Mucosa of descending colon (tissue), 3 donors: ENCODE measurements around the gene GNL3. TPM values are rescaled to one million over a fixed set of nuclear protein-coding genes. Genes with fewer than 3 reads are reported as not detected.
A peak's percentile ranks its signal among the peaks of the same experiment; 100 is the strongest.

Experiments
- ATAC-seq: fragments of 200-7000 bp; cut with Tn5 transposase; one replicate; pipeline ENCODE4 v1.9.1; 2020; ENCODE audit warnings: mild to moderate bottlenecking, moderate library complexity
- DNase-seq, 3 donors: peaks; one replicate each; pipeline ENCODE4 v3.0.0-alpha.2; 2020
- H3K36me3 ChIP-seq: fragments of 200-600 bp; one replicate; pipeline ENCODE4 v1.8.0; 2021; ENCODE audit warnings: low read depth, mild to moderate bottlenecking
- H3K4me1 ChIP-seq: fragments of 200-600 bp; one replicate; pipeline ENCODE4 v1.8.0; 2021; ENCODE audit warnings: low read depth, mild to moderate bottlenecking
- H3K4me3 ChIP-seq: fragments of 200-600 bp; one replicate; pipeline ENCODE4 v1.8.0; 2021; ENCODE audit warnings: mild to moderate bottlenecking
- H3K9me3 ChIP-seq: fragments of 200-600 bp; one replicate; pipeline ENCODE4 v1.8.0; 2021; ENCODE audit warnings: mild to moderate bottlenecking
- CTCF ChIP-seq: fragments of 200-600 bp; IDR thresholded peaks from one replicate; pipeline ENCODE4 v1.8.0; 2022; ENCODE audit warnings: antibody characterized with exemption, mild to moderate bottlenecking
- intact Hi-C, 2 donors: fragments of 100-400 bp; cut with DNase I in 1 of 2; cut with micrococcal nuclease in 1 of 2; formaldehyde crosslinking; loops; one replicate each; pipeline versions ENCODE4 v1.11.0 to v1.11.1; 2022; cut with DNase I, micrococcal nuclease
- total RNA-seq, 3 donors: library from RNA; stranded (reverse); fragmentation: NEBNext Ultra II Directional in 2 of 3; extraction: Animal tissue kit (Norgen Biotek cat#: 25700) in 2 of 3; gene quantifications; one replicate each; pipeline versions ENCODE4 v1.2.1 to v1.2.4, GENCODE V29; 2021 to 2023
- donor health status: DM: no; HTN: no; CAD: no; lungs with moderate emphysema.
- donor health status: DM: no; HTN: no; CAD: no.
- donor health status: DM: no; HTN: yes; CAD: no.

Gene GNL3
- total RNA-seq, 3 donors from 2014 or later, result 39.2 to 54.4 (median 47.7) TPM

GRCh38 chr3:52733256-52733891 is 47.5 kb downstream of the GNL3 start:
- Histone ChIP-seq H3K4me3 (no peak overlapping the region), H3K9me3 (peaks cover 12% of the 10 kb centered on the region), H3K4me1 (no peaks in the 10 kb centered on the region), H3K36me3 (no peaks in the 10 kb centered on the region)
- intact Hi-C loops, result no loop called here
- no peak for ATAC-seq
- no peak for DNase-seq
- TF ChIP-seq CTCF, result no peak

- no peak for TF ChIP-seq CTCF
- H3K36me3 ChIP-seq, result peaks cover 4% of the 10 kb centered on the region
- DNase-seq (no peak), ATAC-seq (no peak)
- intact Hi-C loops, result loop anchor here in 1 of 2 donors (10.0 kb wide), 1 partner anchor 195 kb away; no protein-coding TSS in a partner anchor
- H3K9me3 ChIP-seq, result no peaks in the 10 kb centered on the region
- no peaks in the 10 kb centered on the region for H3K4me1 ChIP-seq
- no peak overlapping the region for H3K4me3 ChIP-seq
These were observed 53.9 kb downstream of the GNL3 start for GRCh38 chr3:52739730-52740129.

GRCh38 chr3:52742418-52743041 is 56.7 kb downstream of the GNL3 start:
- Histone ChIP-seq H3K36me3 (peaks cover 4% of the 10 kb centered on the region), H3K4me1 (no peaks in the 10 kb centered on the region), H3K4me3 (no peak overlapping the region), H3K9me3 (no peaks in the 10 kb centered on the region)
- ATAC-seq (peak; percentile 36), DNase-seq (peak in 1 of 3 donors; percentile 27)
- no peak for TF ChIP-seq CTCF
- intact Hi-C loops, result loop anchor here in 1 of 2 donors (10.0 kb wide), 1 partner anchor 192 kb away; no protein-coding TSS in a partner anchor

- Histone ChIP-seq H3K9me3 (no peaks in the 10 kb centered on the region), H3K36me3 (peaks cover 4% of the 10 kb centered on the region), H3K4me1 (no peaks in the 10 kb centered on the region), H3K4me3 (no peak overlapping the region)
- no peak for DNase-seq
- ATAC-seq, result no peak
- intact Hi-C loops, result loop anchor here in 1 of 2 donors (10.0 kb wide), 1 partner anchor 192 kb away; no protein-coding TSS in a partner anchor
- TF ChIP-seq CTCF, result no peak
These were observed 57.3 kb downstream of the GNL3 start for GRCh38 chr3:52743152-52743551.

GRCh38 chr3:52743721-52744120 is 57.9 kb downstream of the GNL3 start:
- intact Hi-C loops, result loop anchor here in 1 of 2 donors (10.0 kb wide), 1 partner anchor 191 kb away; no protein-coding TSS in a partner anchor
- no peak for ATAC-seq
- H3K4me1 ChIP-seq, result no peaks in the 10 kb centered on the region
- H3K9me3 ChIP-seq, result no peaks in the 10 kb centered on the region
- TF ChIP-seq CTCF, result no peak
- DNase-seq, result no peak
- peaks cover 4% of the 10 kb centered on the region for H3K36me3 ChIP-seq
- H3K4me3 ChIP-seq, result no peak overlapping the region

Other genes with a start within 250 kb of the GNL3 start
- 10 to 100 TPM in 1 of 3 donors, 1 to 10 TPM in 2; 2.7 to 10.2 (median 3.1) TPM for gene SEMA3G, start 240.9 kb upstream of the GNL3 start, total RNA-seq
- 1 to 10 TPM in 2 of 3 donors, under 1 TPM in 1; 0.60 to 6.3 (median 2.5) TPM for gene TNNC1, start 232.0 kb upstream of the GNL3 start, total RNA-seq
- 10 to 100 TPM; 57.6 to 91.0 (median 72.1) TPM for gene NISCH, start 230.4 kb upstream of the GNL3 start, total RNA-seq
- gene STAB1, start 190.7 kb upstream of the GNL3 start, total RNA-seq, result 100 to 1,000 TPM in 2 of 3 donors, 10 to 100 TPM in 1; 51.7 to 187 (median 145) TPM
- gene NT5DC2, start 152.2 kb upstream of the GNL3 start, total RNA-seq, result 10 to 100 TPM in 2 of 3 donors, 1 to 10 TPM in 1; 5.7 to 20.2 (median 17.2) TPM
- gene UQCC5, start 149.4 kb upstream of the GNL3 start, total RNA-seq, result 10 to 100 TPM; 16.1 to 18.1 (median 17.1) TPM
- 10 to 100 TPM; 48.5 to 86.1 (median 56.8) TPM for gene PBRM1, start 119 bp upstream of the GNL3 start, total RNA-seq
- gene GLT8D1, start 19.8 kb downstream of the GNL3 start, total RNA-seq, result 10 to 100 TPM; 24.4 to 36.0 (median 30.7) TPM
- gene SPCS1, start 20.1 kb downstream of the GNL3 start, total RNA-seq, result 100 to 1,000 TPM in 1 of 3 donors, 10 to 100 TPM in 2; 61.0 to 105 (median 80.4) TPM
- 10 to 100 TPM; 19.9 to 33.9 (median 20.2) TPM for gene NEK4, start 84.9 kb downstream of the GNL3 start, total RNA-seq
- gene ITIH1, start 91.6 kb downstream of the GNL3 start, total RNA-seq, result not detected
- 1 to 10 TPM in 1 of 3 donors, under 1 TPM in 2; 0.72 to 1.4 (median 0.89) TPM for gene ITIH3, start 108.8 kb downstream of the GNL3 start, total RNA-seq
- 1 to 10 TPM; 1.9 to 6.0 (median 4.3) TPM for gene ITIH4, start 144.6 kb downstream of the GNL3 start, total RNA-seq
- gene MUSTN1, start 149.0 kb downstream of the GNL3 start, total RNA-seq, result 1 to 10 TPM; 1.9 to 5.3 (median 4.0) TPM
- gene STIMATE, start 211.5 kb downstream of the GNL3 start, total RNA-seq, result 10 to 100 TPM in 2 of 3 donors, 1 to 10 TPM in 1; 9.3 to 14.8 (median 11.1) TPM